HL-60 (cell line): ENCODE results near the gene SH3PXD2A.
"Not testable (repeated sequence)": the region's sequence is repeated elsewhere in the genome, so short reads cannot be mapped to it uniquely, and the experiment has no call there.

Source experiments
- DNase-seq, 2 experiments: peaks; one replicate each; pipeline ENCODE4 v3.0.0-alpha.2; 2010 to 2020; ENCODE audit warnings: low read depth in 1 of 2, low spot score in 1 of 2
- H3K27ac ChIP-seq: fragments of 250-450 bp; sonication (Bioruptor Pico); replicated peaks from 2 replicates; pipeline ENCODE4 v1.5.1; 2020; ENCODE audit warnings: mild to moderate bottlenecking, moderate library complexity
- H3K27me3 ChIP-seq: fragments of 250-450 bp; sonication (Bioruptor Pico); 2 replicates; pipeline ENCODE4 v1.5.1; 2021; ENCODE audit warnings: mild to moderate bottlenecking, moderate library complexity; ENCODE audit not compliant: insufficient read depth, poor library complexity, severe bottlenecking
- H3K4me3 ChIP-seq: replicated peaks from 2 replicates; pipeline ENCODE4 v1.5.1; 2011; ENCODE audit warnings: mild to moderate bottlenecking, control low read depth, low read length; ENCODE audit not compliant: insufficient read depth
- GABPA ChIP-seq: IDR thresholded peaks from 2 replicates; pipeline ENCODE4 v1.6.1; 2012; ENCODE audit warnings: low read depth
- POLR2AphosphoS5 ChIP-seq: IDR thresholded peaks from 2 replicates; pipeline ENCODE4 v1.6.1; 2012; ENCODE audit warnings: low read depth
- SPI1 ChIP-seq: IDR thresholded peaks from 2 replicates; pipeline ENCODE4 v1.6.1; 2012; ENCODE audit warnings: low read depth, mild to moderate bottlenecking, borderline replicate concordance
- TF ChIP-seq, protein P1 (sequence below): IDR thresholded peaks from one replicate; pipeline ENCODE4 v1.5.1; 2011; ENCODE audit warnings: low read length, control low read depth, inconsistent platforms; ENCODE audit not compliant: insufficient read depth
- TF ChIP-seq, protein P2 (sequence below): IDR thresholded peaks from 2 replicates; pipeline ENCODE4 v1.6.1; 2012; ENCODE audit warnings: low read depth; ENCODE audit not compliant: insufficient replicate concordance

The SH3PXD2A gene

DNA sequence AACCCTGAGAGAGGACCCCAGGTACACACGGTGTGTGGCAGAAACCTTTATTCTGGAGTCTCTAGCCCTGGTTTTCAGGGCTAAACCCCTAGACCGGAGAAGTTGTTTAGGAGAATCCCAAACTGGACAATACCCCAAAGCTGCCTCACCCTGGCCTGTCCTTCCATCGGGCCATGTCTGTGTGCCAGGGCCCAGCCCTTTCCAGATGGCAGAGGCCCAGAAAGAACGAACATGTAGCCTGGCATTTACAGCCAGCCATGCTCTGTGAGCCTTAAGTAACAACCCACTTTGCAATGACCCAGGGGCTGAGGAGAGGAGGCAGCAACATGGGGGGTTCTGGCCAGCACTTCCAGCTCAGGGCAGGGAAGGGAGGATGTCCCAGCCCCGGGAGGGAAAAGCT, 219.8 kb downstream of the SH3PXD2A start:
- H3K27me3 ChIP-seq, result no peaks in the 10 kb centered on the region
- DNase-seq, result no peak
- H3K27ac ChIP-seq, result no peak overlapping the region
- TF ChIP-seq GABPA, result no peak
- TF ChIP-seq POLR2AphosphoS5, result no peak
- TF ChIP-seq, protein P1, sequence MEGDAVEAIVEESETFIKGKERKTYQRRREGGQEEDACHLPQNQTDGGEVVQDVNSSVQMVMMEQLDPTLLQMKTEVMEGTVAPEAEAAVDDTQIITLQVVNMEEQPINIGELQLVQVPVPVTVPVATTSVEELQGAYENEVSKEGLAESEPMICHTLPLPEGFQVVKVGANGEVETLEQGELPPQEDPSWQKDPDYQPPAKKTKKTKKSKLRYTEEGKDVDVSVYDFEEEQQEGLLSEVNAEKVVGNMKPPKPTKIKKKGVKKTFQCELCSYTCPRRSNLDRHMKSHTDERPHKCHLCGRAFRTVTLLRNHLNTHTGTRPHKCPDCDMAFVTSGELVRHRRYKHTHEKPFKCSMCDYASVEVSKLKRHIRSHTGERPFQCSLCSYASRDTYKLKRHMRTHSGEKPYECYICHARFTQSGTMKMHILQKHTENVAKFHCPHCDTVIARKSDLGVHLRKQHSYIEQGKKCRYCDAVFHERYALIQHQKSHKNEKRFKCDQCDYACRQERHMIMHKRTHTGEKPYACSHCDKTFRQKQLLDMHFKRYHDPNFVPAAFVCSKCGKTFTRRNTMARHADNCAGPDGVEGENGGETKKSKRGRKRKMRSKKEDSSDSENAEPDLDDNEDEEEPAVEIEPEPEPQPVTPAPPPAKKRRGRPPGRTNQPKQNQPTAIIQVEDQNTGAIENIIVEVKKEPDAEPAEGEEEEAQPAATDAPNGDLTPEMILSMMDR, result no peak
- no peak for TF ChIP-seq SPI1
- TF ChIP-seq, protein P2, sequence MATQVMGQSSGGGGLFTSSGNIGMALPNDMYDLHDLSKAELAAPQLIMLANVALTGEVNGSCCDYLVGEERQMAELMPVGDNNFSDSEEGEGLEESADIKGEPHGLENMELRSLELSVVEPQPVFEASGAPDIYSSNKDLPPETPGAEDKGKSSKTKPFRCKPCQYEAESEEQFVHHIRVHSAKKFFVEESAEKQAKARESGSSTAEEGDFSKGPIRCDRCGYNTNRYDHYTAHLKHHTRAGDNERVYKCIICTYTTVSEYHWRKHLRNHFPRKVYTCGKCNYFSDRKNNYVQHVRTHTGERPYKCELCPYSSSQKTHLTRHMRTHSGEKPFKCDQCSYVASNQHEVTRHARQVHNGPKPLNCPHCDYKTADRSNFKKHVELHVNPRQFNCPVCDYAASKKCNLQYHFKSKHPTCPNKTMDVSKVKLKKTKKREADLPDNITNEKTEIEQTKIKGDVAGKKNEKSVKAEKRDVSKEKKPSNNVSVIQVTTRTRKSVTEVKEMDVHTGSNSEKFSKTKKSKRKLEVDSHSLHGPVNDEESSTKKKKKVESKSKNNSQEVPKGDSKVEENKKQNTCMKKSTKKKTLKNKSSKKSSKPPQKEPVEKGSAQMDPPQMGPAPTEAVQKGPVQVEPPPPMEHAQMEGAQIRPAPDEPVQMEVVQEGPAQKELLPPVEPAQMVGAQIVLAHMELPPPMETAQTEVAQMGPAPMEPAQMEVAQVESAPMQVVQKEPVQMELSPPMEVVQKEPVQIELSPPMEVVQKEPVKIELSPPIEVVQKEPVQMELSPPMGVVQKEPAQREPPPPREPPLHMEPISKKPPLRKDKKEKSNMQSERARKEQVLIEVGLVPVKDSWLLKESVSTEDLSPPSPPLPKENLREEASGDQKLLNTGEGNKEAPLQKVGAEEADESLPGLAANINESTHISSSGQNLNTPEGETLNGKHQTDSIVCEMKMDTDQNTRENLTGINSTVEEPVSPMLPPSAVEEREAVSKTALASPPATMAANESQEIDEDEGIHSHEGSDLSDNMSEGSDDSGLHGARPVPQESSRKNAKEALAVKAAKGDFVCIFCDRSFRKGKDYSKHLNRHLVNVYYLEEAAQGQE, result no peak
- H3K4me3 ChIP-seq, result no peak overlapping the region

DNA sequence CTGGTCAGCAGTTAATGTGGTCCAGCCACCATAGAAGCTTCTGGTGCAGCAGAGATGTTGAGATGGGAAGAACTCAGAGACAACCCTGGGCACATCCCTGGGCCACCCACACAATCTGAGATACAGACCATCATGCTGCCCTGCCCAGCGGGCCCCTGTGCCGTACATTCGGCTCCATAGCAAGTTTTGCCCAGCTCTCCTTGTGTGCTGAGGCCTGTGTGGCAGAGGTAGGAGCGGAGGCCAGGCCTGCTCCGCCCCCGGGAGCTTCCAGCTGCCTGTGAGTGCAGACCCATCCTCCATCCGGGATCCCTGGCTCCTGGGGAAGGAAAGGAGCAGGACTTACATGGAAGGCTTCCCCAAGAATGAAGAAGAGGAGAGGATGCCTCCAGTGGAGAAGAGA, 221.5 kb downstream of the SH3PXD2A start:
- no peak overlapping the region for H3K27ac ChIP-seq
- H3K4me3 ChIP-seq, result no peak overlapping the region
- H3K27me3 ChIP-seq, result no peaks in the 10 kb centered on the region
- no peak for DNase-seq
- TF ChIP-seq POLR2AphosphoS5, result no peak
- TF ChIP-seq, protein P2, result no peak

DNA sequence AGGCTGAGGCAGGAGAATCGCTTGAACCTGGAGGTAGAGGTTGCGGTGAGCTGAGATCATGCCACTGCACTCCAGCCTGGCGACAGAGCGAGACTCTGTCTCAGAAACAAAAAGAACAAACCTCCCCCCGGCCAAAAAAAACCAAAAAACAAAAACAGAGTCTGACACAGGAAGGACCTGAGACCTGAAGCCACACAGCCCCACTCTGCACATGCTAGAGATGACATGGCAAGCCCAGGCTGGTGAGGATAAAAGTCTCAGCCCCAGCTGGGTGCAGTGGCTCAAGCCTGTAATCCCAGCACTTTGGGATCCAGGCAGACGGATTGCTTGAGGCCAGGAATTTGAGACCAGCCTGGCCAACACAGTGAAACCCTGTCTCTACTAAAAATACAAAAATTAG, 222.5 kb downstream of the SH3PXD2A start:
- not testable (repeated sequence) for H3K4me3 ChIP-seq, H3K27ac ChIP-seq, H3K27me3 ChIP-seq, DNase-seq

DNA sequence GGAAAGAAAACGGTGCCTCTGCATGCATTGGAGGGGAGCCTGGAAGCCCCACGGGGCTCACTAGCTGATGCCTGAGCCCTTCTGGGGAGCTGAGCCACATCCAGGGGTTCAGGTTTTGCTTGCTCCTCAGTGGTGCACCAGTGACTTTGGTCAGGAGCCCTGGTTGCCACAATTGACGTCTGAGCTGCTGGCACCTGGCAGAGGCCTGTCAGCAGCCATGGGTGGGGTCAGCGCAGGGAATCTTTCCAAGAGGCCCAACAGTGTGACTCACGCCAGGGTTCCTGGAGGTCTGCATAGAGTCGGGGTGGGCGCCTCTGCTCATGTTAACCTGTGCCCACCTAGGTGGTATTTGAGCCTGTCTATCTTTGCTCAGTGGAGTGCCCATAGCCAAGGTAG, 223.1 kb downstream of the SH3PXD2A start:
- no peaks in the 10 kb centered on the region for H3K27me3 ChIP-seq
- H3K4me3 ChIP-seq, result no peak overlapping the region
- TF ChIP-seq GABPA, result no peak
- TF ChIP-seq, protein P1, result no peak
- no peak for TF ChIP-seq POLR2AphosphoS5
- TF ChIP-seq SPI1, result no peak
- TF ChIP-seq, protein P2, result no peak
- H3K27ac ChIP-seq, result no peak overlapping the region
- no peak for DNase-seq
